ENCODE data around the gene PDE4DIP.
"Not testable (repeated sequence)": the region's sequence is repeated elsewhere in the genome, so short reads cannot be mapped to it uniquely, and the experiment has no call there.

DNA sequence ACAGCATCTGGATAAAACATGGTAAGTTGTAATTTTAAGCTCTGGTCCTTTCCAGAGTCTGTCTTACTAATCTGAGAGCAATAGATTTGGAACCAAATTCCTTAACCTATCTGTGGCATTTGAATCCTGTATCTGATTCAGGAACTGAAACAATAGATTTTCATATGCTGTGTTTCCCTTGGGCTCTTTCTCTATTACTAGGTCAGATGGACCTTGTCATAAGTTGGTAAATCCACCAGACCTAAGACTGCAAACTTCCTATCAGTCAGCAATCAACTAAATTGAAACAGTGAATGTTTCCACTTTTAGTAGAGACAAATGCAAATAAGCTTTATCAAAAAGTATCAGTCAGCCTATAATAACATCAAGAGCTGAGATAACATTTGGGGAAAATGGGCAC is 85.0 kb downstream of the PDE4DIP start:
- TF ChIP-seq, protein P1, sequence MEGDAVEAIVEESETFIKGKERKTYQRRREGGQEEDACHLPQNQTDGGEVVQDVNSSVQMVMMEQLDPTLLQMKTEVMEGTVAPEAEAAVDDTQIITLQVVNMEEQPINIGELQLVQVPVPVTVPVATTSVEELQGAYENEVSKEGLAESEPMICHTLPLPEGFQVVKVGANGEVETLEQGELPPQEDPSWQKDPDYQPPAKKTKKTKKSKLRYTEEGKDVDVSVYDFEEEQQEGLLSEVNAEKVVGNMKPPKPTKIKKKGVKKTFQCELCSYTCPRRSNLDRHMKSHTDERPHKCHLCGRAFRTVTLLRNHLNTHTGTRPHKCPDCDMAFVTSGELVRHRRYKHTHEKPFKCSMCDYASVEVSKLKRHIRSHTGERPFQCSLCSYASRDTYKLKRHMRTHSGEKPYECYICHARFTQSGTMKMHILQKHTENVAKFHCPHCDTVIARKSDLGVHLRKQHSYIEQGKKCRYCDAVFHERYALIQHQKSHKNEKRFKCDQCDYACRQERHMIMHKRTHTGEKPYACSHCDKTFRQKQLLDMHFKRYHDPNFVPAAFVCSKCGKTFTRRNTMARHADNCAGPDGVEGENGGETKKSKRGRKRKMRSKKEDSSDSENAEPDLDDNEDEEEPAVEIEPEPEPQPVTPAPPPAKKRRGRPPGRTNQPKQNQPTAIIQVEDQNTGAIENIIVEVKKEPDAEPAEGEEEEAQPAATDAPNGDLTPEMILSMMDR (IDR thresholded peaks at IDR 0.05): not testable (repeated sequence)
- TF ChIP-seq, protein P2, sequence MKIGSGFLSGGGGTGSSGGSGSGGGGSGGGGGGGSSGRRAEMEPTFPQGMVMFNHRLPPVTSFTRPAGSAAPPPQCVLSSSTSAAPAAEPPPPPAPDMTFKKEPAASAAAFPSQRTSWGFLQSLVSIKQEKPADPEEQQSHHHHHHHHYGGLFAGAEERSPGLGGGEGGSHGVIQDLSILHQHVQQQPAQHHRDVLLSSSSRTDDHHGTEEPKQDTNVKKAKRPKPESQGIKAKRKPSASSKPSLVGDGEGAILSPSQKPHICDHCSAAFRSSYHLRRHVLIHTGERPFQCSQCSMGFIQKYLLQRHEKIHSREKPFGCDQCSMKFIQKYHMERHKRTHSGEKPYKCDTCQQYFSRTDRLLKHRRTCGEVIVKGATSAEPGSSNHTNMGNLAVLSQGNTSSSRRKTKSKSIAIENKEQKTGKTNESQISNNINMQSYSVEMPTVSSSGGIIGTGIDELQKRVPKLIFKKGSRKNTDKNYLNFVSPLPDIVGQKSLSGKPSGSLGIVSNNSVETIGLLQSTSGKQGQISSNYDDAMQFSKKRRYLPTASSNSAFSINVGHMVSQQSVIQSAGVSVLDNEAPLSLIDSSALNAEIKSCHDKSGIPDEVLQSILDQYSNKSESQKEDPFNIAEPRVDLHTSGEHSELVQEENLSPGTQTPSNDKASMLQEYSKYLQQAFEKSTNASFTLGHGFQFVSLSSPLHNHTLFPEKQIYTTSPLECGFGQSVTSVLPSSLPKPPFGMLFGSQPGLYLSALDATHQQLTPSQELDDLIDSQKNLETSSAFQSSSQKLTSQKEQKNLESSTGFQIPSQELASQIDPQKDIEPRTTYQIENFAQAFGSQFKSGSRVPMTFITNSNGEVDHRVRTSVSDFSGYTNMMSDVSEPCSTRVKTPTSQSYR (CRISPR knock-in tag; IDR thresholded peaks at IDR 0.05): not testable (repeated sequence)
- TF ChIP-seq, protein P3, sequence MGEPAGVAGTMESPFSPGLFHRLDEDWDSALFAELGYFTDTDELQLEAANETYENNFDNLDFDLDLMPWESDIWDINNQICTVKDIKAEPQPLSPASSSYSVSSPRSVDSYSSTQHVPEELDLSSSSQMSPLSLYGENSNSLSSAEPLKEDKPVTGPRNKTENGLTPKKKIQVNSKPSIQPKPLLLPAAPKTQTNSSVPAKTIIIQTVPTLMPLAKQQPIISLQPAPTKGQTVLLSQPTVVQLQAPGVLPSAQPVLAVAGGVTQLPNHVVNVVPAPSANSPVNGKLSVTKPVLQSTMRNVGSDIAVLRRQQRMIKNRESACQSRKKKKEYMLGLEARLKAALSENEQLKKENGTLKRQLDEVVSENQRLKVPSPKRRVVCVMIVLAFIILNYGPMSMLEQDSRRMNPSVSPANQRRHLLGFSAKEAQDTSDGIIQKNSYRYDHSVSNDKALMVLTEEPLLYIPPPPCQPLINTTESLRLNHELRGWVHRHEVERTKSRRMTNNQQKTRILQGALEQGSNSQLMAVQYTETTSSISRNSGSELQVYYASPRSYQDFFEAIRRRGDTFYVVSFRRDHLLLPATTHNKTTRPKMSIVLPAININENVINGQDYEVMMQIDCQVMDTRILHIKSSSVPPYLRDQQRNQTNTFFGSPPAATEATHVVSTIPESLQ (CRISPR knock-in tag; IDR thresholded peaks at IDR 0.05): not testable (repeated sequence)
- TF ChIP-seq SMAD3 (CRISPR knock-in tag; IDR thresholded peaks at IDR 0.05; ENCODE audit: borderline replicate concordance): not testable (repeated sequence)
- TF ChIP-seq, protein P4, sequence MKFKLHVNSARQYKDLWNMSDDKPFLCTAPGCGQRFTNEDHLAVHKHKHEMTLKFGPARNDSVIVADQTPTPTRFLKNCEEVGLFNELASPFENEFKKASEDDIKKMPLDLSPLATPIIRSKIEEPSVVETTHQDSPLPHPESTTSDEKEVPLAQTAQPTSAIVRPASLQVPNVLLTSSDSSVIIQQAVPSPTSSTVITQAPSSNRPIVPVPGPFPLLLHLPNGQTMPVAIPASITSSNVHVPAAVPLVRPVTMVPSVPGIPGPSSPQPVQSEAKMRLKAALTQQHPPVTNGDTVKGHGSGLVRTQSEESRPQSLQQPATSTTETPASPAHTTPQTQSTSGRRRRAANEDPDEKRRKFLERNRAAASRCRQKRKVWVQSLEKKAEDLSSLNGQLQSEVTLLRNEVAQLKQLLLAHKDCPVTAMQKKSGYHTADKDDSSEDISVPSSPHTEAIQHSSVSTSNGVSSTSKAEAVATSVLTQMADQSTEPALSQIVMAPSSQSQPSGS (CRISPR knock-in tag; IDR thresholded peaks at IDR 0.05; ENCODE audit: borderline replicate concordance, low read depth): not testable (repeated sequence)

All from WTC11 (cell line).